ENCODE results near the gene C2orf76.

Gene C2orf76

GRCh38 chr2:119337749-119338148 lies 28.9 kb downstream of the C2orf76 start:
- DNase-seq: no peak

- no peak for DNase-seq
Measured at GRCh38 chr2:119333833-119334232, 32.8 kb downstream of the C2orf76 start.

- no peak for DNase-seq
Measured at GRCh38 chr2:119333360-119333759, 33.3 kb downstream of the C2orf76 start.

- no peak for DNase-seq
Measured at GRCh38 chr2:119332953-119333352, 33.7 kb downstream of the C2orf76 start.

GRCh38 chr2:119327431-119327830 lies 39.2 kb downstream of the C2orf76 start:
- DNase-seq: no peak

- no peak for DNase-seq
Measured at GRCh38 chr2:119326938-119327337, 39.7 kb downstream of the C2orf76 start.

- DNase-seq: no peak
Measured at GRCh38 chr2:119324685-119325270, 41.9 kb downstream of the C2orf76 start.

GRCh38 chr2:119323459-119323858 lies 43.2 kb downstream of the C2orf76 start:
- DNase-seq: no peak

- no peak for DNase-seq
Measured at GRCh38 chr2:119319593-119319992, 47.0 kb downstream of the C2orf76 start.

- DNase-seq: no peak
Measured at GRCh38 chr2:119317554-119317953, 49.1 kb downstream of the C2orf76 start.

GRCh38 chr2:119316066-119316465 lies 50.6 kb downstream of the C2orf76 start:
- DNase-seq: no peak

- DNase-seq: no peak
Measured at GRCh38 chr2:119315241-119315925, 51.3 kb downstream of the C2orf76 start.

- DNase-seq: no peak
Measured at GRCh38 chr2:119311831-119312230, 54.8 kb downstream of the C2orf76 start.

GRCh38 chr2:119311371-119311770 lies 55.3 kb downstream of the C2orf76 start:
- DNase-seq: no peak

GRCh38 chr2:119308793-119309330 lies 57.8 kb downstream of the C2orf76 start:
- no peak for DNase-seq

GRCh38 chr2:119307419-119308140 lies 59.1 kb downstream of the C2orf76 start:
- no peak for DNase-seq

- no peak for DNase-seq
Measured at GRCh38 chr2:119306196-119306590, 60.4 kb downstream of the C2orf76 start.

GRCh38 chr2:119305497-119306195 lies 61.0 kb downstream of the C2orf76 start:
- DNase-seq: no peak

- DNase-seq: no peak
Measured at GRCh38 chr2:119304847-119305246, 61.8 kb downstream of the C2orf76 start.

- no peak for DNase-seq
Measured at GRCh38 chr2:119301413-119301812, 65.2 kb downstream of the C2orf76 start.

- no peak for DNase-seq
Measured at GRCh38 chr2:119295688-119296375, 70.8 kb downstream of the C2orf76 start.

- no peak for DNase-seq
Measured at GRCh38 chr2:119294671-119295070, 72.0 kb downstream of the C2orf76 start.

- no peak for DNase-seq
Measured at GRCh38 chr2:119293900-119294299, 72.7 kb downstream of the C2orf76 start.
